HepG2 (cell line): Measurements from ENCODE around the gene HCFC1. TPM values are rescaled to one million over a fixed set of nuclear protein-coding genes. Genes with fewer than 3 reads are reported as not detected.

Experiments
- HES4 ChIP-seq: sonication (generic); formaldehyde crosslinking; IDR thresholded peaks from 2 replicates; pipeline ENCODE4 v1.9.0; 2021; ENCODE audit warnings: mild to moderate bottlenecking, missing genetic modification reagents, borderline replicate concordance
- KDM3A ChIP-seq: IDR thresholded peaks from 2 replicates; pipeline ENCODE4 v1.6.1; 2018; ENCODE audit warnings: low read depth, missing compliant biosample characterization
- KLF11 ChIP-seq: IDR thresholded peaks from 2 replicates; pipeline ENCODE4 v1.6.1; 2016; ENCODE audit warnings: missing compliant biosample characterization
- NR2F2 ChIP-seq: IDR thresholded peaks from 2 replicates; pipeline ENCODE4 v1.6.1; 2012; ENCODE audit warnings: low read depth, inconsistent platforms, borderline replicate concordance
- PAX8 ChIP-seq: sonication (generic); formaldehyde crosslinking; IDR thresholded peaks from 2 replicates; pipeline ENCODE4 v1.8.0; 2022; ENCODE audit warnings: mild to moderate bottlenecking, missing genetic modification reagents, borderline replicate concordance
- REL ChIP-seq: sonication (generic); formaldehyde crosslinking; conservative IDR thresholded peaks from 2 replicates; pipeline ENCODE4 v1.8.0; 2022; ENCODE audit warnings: mild to moderate bottlenecking, missing genetic modification reagents, moderate library complexity
- SP140L ChIP-seq: sonication (generic); formaldehyde crosslinking; IDR thresholded peaks from 2 replicates; pipeline ENCODE4 v1.4.0; 2020; ENCODE audit warnings: missing genetic modification reagents, borderline replicate concordance
- ZBTB7A ChIP-seq: sonication (generic); formaldehyde crosslinking; IDR thresholded peaks from 2 replicates; pipeline ENCODE4 v1.8.0; 2022; ENCODE audit warnings: mild to moderate bottlenecking, missing genetic modification reagents
- ZFP90 ChIP-seq: sonication (generic); formaldehyde crosslinking; IDR thresholded peaks from 2 replicates; pipeline ENCODE4 v1.8.0; 2022; ENCODE audit warnings: missing genetic modification reagents, mild to moderate bottlenecking, inconsistent platforms, borderline replicate concordance
- ZNF296 ChIP-seq: sonication (generic); formaldehyde crosslinking; conservative IDR thresholded peaks from 2 replicates; pipeline ENCODE4 v1.5.0; 2020; ENCODE audit warnings: mild to moderate bottlenecking, missing genetic modification reagents
- ZNF556 ChIP-seq: sonication (generic); formaldehyde crosslinking; IDR thresholded peaks from 2 replicates; pipeline ENCODE4 v1.4.0; 2020; ENCODE audit warnings: mild to moderate bottlenecking, missing genetic modification reagents, borderline replicate concordance
- ZNF605 ChIP-seq: sonication (generic); formaldehyde crosslinking; IDR thresholded peaks from 2 replicates; pipeline ENCODE4 v1.8.0; 2022; ENCODE audit warnings: mild to moderate bottlenecking, missing genetic modification reagents
- ZSCAN30 ChIP-seq: sonication (generic); formaldehyde crosslinking; IDR thresholded peaks from 2 replicates; pipeline ENCODE4 v1.5.0; 2020; ENCODE audit warnings: mild to moderate bottlenecking, missing genetic modification reagents
- polyA plus RNA-seq, 8 experiments: library from polyadenylated mRNA; depleted of rRNA in 3 of 8; stranded (reverse) in 7 of 8; unstranded in 1 of 8; fragments of >200 nt; fragmentation: Illumina TruSeq in 4 of 8; extraction: Trizol in 4 of 8; gene quantifications; 2 replicates each; pipeline versions ENCODE4 v1.2.1 to v1.2.3, GENCODE V29; 2011 to 2016; ENCODE audit warnings: low read depth in 4 of 8, missing spikeins in 1 of 8, mixed read lengths in 1 of 8; ENCODE audit not compliant: insufficient read depth in 1 of 8
- total RNA-seq, 5 experiments: library from RNA; depleted of rRNA; stranded (reverse); fragments of >200 nt; fragmentation: Illumina TruSeq; extraction: Trizol; gene quantifications; 2 replicates each; pipeline ENCODE4 v1.2.3, GENCODE V29; 2016; ENCODE audit warnings: low read depth in 1 of 5
- TF ChIP-seq, protein P1 (sequence below): IDR thresholded peaks from 2 replicates; pipeline ENCODE4 v1.6.1; 2016; ENCODE audit warnings: missing compliant biosample characterization, missing genetic modification reagents, borderline replicate concordance
- TF ChIP-seq, protein P2 (sequence below): IDR thresholded peaks from 2 replicates; pipeline ENCODE4 v1.6.1; 2016; ENCODE audit warnings: missing biosample characterization, missing genetic modification reagents, low read depth
- TF ChIP-seq, protein P3 (sequence below): sonication (generic); formaldehyde crosslinking; conservative IDR thresholded peaks from 2 replicates; pipeline ENCODE4 v1.8.0; 2022; ENCODE audit warnings: mild to moderate bottlenecking, moderate library complexity, missing genetic modification reagents
- TF ChIP-seq, protein P4 (sequence below): sonication (generic); formaldehyde crosslinking; IDR thresholded peaks from 2 replicates; pipeline ENCODE4 v1.5.0; 2020; ENCODE audit warnings: missing genetic modification reagents
- TF ChIP-seq, protein P5 (sequence below): sonication (generic); formaldehyde crosslinking; IDR thresholded peaks from 2 replicates; pipeline ENCODE4 v1.4.0; 2020; ENCODE audit warnings: missing genetic modification reagents
- TF ChIP-seq, protein P6 (sequence below): sonication (generic); formaldehyde crosslinking; IDR thresholded peaks from 2 replicates; pipeline ENCODE4 v1.5.0; 2020; ENCODE audit warnings: missing genetic modification reagents
- TF ChIP-seq, protein P7 (sequence below): sonication (generic); formaldehyde crosslinking; IDR thresholded peaks from 2 replicates; pipeline ENCODE4 v1.5.0; 2020; ENCODE audit warnings: mild to moderate bottlenecking, missing genetic modification reagents

The HCFC1 gene
- total and polyA plus RNA-seq, 2 of the 13 experiments (the other 11 are each of a cell fraction or from before 2014, with no cell fraction given), result 5.8 to 17.8 TPM

DNA sequence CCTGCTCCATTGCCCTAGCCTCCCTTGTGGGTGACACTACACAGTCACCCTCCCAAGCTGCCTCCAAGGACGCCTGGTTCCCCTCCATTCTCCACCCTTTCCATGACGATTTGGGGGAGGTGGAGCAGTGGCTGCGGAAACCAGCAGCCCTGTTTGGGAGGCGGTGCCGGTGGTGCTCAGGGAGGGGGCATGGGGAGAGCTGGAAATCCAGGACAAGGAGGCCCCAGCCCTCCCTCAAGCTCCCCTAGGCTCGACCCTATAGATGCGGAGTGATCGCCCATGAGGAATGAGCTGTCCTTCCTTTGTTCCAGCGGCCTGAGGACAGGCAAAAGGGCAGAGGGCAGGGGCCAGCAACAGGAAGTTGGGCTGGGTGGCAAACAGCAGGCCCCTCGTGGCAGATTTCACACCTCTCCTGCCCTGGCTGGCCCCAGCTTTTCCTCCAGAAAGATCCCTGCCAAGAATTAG is 23.6 kb downstream of the HCFC1 start (continued):
- TF ChIP-seq ZFP90 (CRISPR knock-in tag) (0 out of 2 replicates have a peak, but pooled peaks have one; percentile 4), ZNF556 (CRISPR knock-in tag) (no peak), PAX8 (CRISPR knock-in tag) (no peak), SP140L (CRISPR knock-in tag) (no peak), KLF11 (CRISPR knock-in tag) (no peak), ZNF605 (CRISPR knock-in tag) (0 out of 2 replicates have a peak, but pooled peaks have one; percentile 53), REL (CRISPR knock-in tag) (no peak), ZSCAN30 (CRISPR knock-in tag) (no peak), ZNF296 (CRISPR knock-in tag) (no peak), NR2F2 (peak; percentile 67), KDM3A (no peak), ZBTB7A (CRISPR knock-in tag) (0 out of 2 replicates have a peak, but pooled peaks have one; percentile 14), HES4 (no peak)
- TF ChIP-seq, protein P1, sequence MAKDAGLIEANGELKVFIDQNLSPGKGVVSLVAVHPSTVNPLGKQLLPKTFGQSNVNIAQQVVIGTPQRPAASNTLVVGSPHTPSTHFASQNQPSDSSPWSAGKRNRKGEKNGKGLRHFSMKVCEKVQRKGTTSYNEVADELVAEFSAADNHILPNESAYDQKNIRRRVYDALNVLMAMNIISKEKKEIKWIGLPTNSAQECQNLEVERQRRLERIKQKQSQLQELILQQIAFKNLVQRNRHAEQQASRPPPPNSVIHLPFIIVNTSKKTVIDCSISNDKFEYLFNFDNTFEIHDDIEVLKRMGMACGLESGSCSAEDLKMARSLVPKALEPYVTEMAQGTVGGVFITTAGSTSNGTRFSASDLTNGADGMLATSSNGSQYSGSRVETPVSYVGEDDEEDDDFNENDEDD (CRISPR knock-in tag), result peak; percentile 86; the same call in 1 of the 2 replicates
- TF ChIP-seq, protein P2, sequence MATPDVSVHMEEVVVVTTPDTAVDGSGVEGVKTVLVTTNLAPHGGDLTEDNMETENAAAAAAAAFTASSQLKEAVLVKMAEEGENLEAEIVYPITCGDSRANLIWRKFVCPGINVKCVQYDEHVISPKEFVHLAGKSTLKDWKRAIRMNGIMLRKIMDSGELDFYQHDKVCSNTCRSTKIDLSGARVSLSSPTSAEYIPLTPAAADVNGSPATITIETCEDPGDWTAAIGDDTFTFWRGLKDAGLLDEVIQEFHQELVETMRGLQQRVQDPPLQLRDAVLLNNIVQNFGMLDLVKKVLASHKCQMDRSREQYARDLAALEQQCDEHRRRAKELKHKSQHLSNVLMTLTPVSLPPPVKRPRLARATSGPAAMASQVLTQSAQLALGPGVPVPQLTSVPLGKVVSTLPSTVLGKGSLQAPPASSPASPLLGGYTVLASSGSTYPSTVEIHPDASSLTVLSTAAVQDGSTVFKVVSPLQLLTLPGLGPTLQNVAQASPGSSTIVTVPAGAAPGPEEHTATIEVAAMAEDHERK (CRISPR knock-in tag), result no peak
- TF ChIP-seq, protein P3, sequence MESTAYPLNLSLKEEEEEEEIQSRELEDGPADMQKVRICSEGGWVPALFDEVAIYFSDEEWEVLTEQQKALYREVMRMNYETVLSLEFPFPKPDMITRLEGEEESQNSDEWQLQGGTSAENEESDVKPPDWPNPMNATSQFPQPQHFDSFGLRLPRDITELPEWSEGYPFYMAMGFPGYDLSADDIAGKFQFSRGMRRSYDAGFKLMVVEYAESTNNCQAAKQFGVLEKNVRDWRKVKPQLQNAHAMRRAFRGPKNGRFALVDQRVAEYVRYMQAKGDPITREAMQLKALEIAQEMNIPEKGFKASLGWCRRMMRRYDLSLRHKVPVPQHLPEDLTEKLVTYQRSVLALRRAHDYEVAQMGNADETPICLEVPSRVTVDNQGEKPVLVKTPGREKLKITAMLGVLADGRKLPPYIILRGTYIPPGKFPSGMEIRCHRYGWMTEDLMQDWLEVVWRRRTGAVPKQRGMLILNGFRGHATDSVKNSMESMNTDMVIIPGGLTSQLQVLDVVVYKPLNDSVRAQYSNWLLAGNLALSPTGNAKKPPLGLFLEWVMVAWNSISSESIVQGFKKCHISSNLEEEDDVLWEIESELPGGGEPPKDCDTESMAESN (CRISPR knock-in tag), result no peak
- TF ChIP-seq, protein P4, sequence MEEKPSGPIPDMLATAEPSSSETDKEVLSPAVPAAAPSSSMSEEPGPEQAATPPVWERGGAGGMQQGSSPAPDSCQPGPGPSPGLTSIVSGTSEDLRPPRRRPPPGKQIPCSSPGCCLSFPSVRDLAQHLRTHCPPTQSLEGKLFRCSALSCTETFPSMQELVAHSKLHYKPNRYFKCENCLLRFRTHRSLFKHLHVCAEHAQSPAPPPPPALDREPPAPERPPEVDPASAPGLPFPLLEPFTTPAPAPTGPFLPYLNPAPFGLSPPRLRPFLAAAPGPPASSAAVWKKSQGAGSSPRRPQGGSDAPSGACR, result no peak
- TF ChIP-seq, protein P5, sequence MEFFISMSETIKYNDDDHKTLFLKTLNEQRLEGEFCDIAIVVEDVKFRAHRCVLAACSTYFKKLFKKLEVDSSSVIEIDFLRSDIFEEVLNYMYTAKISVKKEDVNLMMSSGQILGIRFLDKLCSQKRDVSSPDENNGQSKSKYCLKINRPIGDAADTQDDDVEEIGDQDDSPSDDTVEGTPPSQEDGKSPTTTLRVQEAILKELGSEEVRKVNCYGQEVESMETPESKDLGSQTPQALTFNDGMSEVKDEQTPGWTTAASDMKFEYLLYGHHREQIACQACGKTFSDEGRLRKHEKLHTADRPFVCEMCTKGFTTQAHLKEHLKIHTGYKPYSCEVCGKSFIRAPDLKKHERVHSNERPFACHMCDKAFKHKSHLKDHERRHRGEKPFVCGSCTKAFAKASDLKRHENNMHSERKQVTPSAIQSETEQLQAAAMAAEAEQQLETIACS (CRISPR knock-in tag), result no peak
- TF ChIP-seq, protein P6, sequence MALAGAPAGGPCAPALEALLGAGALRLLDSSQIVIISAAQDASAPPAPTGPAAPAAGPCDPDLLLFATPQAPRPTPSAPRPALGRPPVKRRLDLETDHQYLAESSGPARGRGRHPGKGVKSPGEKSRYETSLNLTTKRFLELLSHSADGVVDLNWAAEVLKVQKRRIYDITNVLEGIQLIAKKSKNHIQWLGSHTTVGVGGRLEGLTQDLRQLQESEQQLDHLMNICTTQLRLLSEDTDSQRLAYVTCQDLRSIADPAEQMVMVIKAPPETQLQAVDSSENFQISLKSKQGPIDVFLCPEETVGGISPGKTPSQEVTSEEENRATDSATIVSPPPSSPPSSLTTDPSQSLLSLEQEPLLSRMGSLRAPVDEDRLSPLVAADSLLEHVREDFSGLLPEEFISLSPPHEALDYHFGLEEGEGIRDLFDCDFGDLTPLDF, result no peak
- TF ChIP-seq, protein P7, sequence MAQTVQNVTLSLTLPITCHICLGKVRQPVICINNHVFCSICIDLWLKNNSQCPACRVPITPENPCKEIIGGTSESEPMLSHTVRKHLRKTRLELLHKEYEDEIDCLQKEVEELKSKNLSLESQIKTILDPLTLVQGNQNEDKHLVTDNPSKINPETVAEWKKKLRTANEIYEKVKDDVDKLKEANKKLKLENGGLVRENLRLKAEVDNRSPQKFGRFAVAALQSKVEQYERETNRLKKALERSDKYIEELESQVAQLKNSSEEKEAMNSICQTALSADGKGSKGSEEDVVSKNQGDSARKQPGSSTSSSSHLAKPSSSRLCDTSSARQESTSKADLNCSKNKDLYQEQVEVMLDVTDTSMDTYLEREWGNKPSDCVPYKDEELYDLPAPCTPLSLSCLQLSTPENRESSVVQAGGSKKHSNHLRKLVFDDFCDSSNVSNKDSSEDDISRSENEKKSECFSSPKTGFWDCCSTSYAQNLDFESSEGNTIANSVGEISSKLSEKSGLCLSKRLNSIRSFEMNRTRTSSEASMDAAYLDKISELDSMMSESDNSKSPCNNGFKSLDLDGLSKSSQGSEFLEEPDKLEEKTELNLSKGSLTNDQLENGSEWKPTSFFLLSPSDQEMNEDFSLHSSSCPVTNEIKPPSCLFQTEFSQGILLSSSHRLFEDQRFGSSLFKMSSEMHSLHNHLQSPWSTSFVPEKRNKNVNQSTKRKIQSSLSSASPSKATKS (CRISPR knock-in tag), result no peak
